Neural cell (in vitro differentiated cells): Measurements from ENCODE around the gene KCNQ1OT1. TPM values are rescaled to one million over a fixed set of nuclear protein-coding genes. Genes with fewer than 3 reads are reported as not detected.

Experiments used
- H2AFZ ChIP-seq: fragments of 200-600, 300-800 bp; sonication (generic), shearing (Covaris generic); 2 replicates; pipeline ENCODE4 v1.6.0; 2014; ENCODE audit warnings: low read depth, mild to moderate bottlenecking, antibody characterized with exemption, low read length, moderate library complexity
- H3F3A ChIP-seq: fragments of 200-600 bp; shearing (Covaris generic); 2 replicates; pipeline ENCODE4 v1.6.1; 2016; ENCODE audit warnings: mild to moderate bottlenecking, moderate library complexity, mixed read lengths, antibody characterized with exemption, low read length; ENCODE audit not compliant: insufficient read depth, poor library complexity, severe bottlenecking
- H3K27ac ChIP-seq: fragments of 200-600, 300-800 bp; sonication (generic), shearing (Covaris generic); 2 replicates; pipeline ENCODE4 v1.5.1; 2014; ENCODE audit warnings: mild to moderate bottlenecking, low read length, moderate library complexity
- H3K27me3 ChIP-seq: fragments of 300-800, 200-600 bp; sonication (generic), shearing (Covaris generic); 2 replicates; pipeline ENCODE4 v1.6.0; 2014; ENCODE audit warnings: mild to moderate bottlenecking, low read depth, low read length, moderate library complexity; ENCODE audit not compliant: insufficient read depth
- H3K36me3 ChIP-seq: fragments of 300-800, 200-600 bp; sonication (generic), shearing (Covaris generic); 2 replicates; pipeline ENCODE4 v1.5.1; 2014; ENCODE audit warnings: mild to moderate bottlenecking, antibody characterized with exemption, low read length, moderate library complexity; ENCODE audit not compliant: insufficient read depth
- H3K4me2 ChIP-seq: fragments of 300-800, 200-600 bp; sonication (generic), shearing (Covaris generic); 2 replicates; pipeline ENCODE4 v1.6.0; 2014; ENCODE audit warnings: mild to moderate bottlenecking, low read length
- H3K4me3 ChIP-seq: fragments of 300-800, 200-600 bp; sonication (generic), shearing (Covaris generic); 2 replicates; pipeline ENCODE4 v1.5.1; 2014; ENCODE audit warnings: mild to moderate bottlenecking, low read length, moderate library complexity
- H3K79me2 ChIP-seq: fragments of 200-600 bp; shearing (Covaris generic); replicated peaks from 2 replicates; pipeline ENCODE4 v1.6.0; 2014; ENCODE audit warnings: mild to moderate bottlenecking, low read length, moderate library complexity; ENCODE audit not compliant: insufficient read depth
- H3K9ac ChIP-seq: fragments of 300-800, 200-600 bp; sonication (generic), shearing (Covaris generic); 2 replicates; pipeline ENCODE4 v1.6.1; 2016; ENCODE audit warnings: mild to moderate bottlenecking, low read length, mixed read lengths
- H3K9me2 ChIP-seq: fragments of 200-600 bp; shearing (Covaris generic); 2 replicates; pipeline ENCODE4 v1.6.1; 2016; ENCODE audit warnings: mild to moderate bottlenecking, low read length, mixed read lengths; ENCODE audit not compliant: insufficient read depth
- H3K9me3 ChIP-seq: fragments of 200-600, 300-800 bp; sonication (generic), shearing (Covaris generic); 2 replicates; pipeline ENCODE4 v1.6.1; 2016; ENCODE audit warnings: mild to moderate bottlenecking, mixed run types, low read length, moderate library complexity, mixed read lengths
- H4K20me1 ChIP-seq: fragments of 200-600 bp; shearing (Covaris generic); 2 replicates; pipeline ENCODE4 v1.6.1; 2016; ENCODE audit warnings: mild to moderate bottlenecking, mixed run types; ENCODE audit not compliant: insufficient read depth
- EP300 ChIP-seq: fragments of 450-650 bp; conservative IDR thresholded peaks from 2 replicates; pipeline ENCODE4 v1.6.1; 2014; ENCODE audit warnings: antibody characterized with exemption, mild to moderate bottlenecking, moderate library complexity; ENCODE audit not compliant: poor library complexity, severe bottlenecking
- EZH2 ChIP-seq: fragments of 200-600, 300-800 bp; shearing (Covaris generic), sonication (generic); IDR thresholded peaks from 2 replicates; pipeline ENCODE4 v1.6.1; 2014; ENCODE audit warnings: antibody characterized with exemption, low read length, borderline replicate concordance, mild to moderate bottlenecking; ENCODE audit not compliant: insufficient read depth, poor library complexity, severe bottlenecking
- MXI1 ChIP-seq: fragments of 450-650 bp; conservative IDR thresholded peaks from 2 replicates; pipeline ENCODE4 v1.6.1; 2014; ENCODE audit warnings: antibody characterized with exemption, mild to moderate bottlenecking; ENCODE audit not compliant: poor library complexity, severe bottlenecking
- POLR2AphosphoS5 ChIP-seq: IDR thresholded peaks from 2 replicates; pipeline ENCODE4 v1.6.1; 2012
- RAD21 ChIP-seq: fragments of 450-650 bp; conservative IDR thresholded peaks from 2 replicates; pipeline ENCODE4 v1.6.1; 2014; ENCODE audit warnings: antibody characterized with exemption, mild to moderate bottlenecking, moderate library complexity
- REST ChIP-seq: IDR thresholded peaks from 2 replicates; pipeline ENCODE4 v1.6.1; 2012; ENCODE audit warnings: borderline replicate concordance
- SMC3 ChIP-seq: fragments of 450-650 bp; conservative IDR thresholded peaks from 2 replicates; pipeline ENCODE4 v1.6.1; 2014; ENCODE audit warnings: antibody characterized with exemption, mild to moderate bottlenecking, moderate library complexity; ENCODE audit not compliant: poor library complexity
- TAF1 ChIP-seq: IDR thresholded peaks from 2 replicates; pipeline ENCODE4 v1.6.1; 2012; ENCODE audit warnings: low read depth
- polyA plus RNA-seq: library from polyadenylated mRNA; depleted of rRNA; stranded (reverse); fragments of >200 nt; gene quantifications from 2 replicates; pipeline ENCODE4 v1.2.3, GENCODE V29; 2014
- TF ChIP-seq, protein P1 (sequence below): fragments of 450-650 bp; IDR thresholded peaks from 2 replicates; pipeline ENCODE4 v1.5.1; 2014; ENCODE audit warnings: antibody characterized with exemption, mild to moderate bottlenecking, moderate library complexity; ENCODE audit not compliant: poor library complexity, severe bottlenecking

The KCNQ1OT1 gene
- polyA plus RNA-seq, 1 donor from 2014 or later, result 0.12 TPM

DNA sequence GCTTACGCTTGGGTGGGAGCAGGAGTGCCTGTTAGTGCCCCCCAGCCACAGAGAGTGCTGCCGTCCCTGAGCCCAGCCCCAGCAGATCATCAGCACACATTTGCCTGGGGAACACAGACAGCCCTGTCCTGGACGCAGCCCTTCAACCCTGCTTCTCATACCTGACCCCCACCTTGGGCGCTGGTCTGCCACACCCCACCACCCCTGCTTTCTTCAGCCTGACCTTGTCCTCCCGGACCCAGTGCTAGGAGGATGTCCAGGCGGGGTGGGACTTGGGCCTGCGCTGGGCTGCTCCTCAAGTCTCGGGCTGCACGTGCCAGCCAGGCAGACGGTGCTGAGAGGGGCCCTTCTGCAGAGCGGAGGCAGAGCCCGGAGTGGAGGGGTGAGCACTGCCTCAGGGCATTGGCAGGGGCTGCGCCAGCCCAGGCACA is 119.2 kb downstream of the KCNQ1OT1 start:
- H3K4me2 ChIP-seq, result no peak overlapping the region
- H3K79me2 ChIP-seq, result no peaks in the 10 kb centered on the region
- H3K36me3 ChIP-seq, result no peaks in the 10 kb centered on the region
- H4K20me1 ChIP-seq, result no peaks in the 10 kb centered on the region
- no peaks in the 10 kb centered on the region for H3K27me3 ChIP-seq
- H3K27ac ChIP-seq, result no peak overlapping the region
- no peaks in the 10 kb centered on the region for H3K9me2 ChIP-seq
- H3F3A ChIP-seq, result no peaks in the 10 kb centered on the region
- H3K4me3 ChIP-seq, result no peak overlapping the region
- H3K9ac ChIP-seq, result no peak overlapping the region
- no peaks in the 10 kb centered on the region for H3K9me3 ChIP-seq
- no peak for TF ChIP-seq RAD21
- H2AFZ ChIP-seq, result no peak overlapping the region

GRCh38 chr11:2580061-2580421 is 119.8 kb downstream of the KCNQ1OT1 start:
- no peaks in the 10 kb centered on the region for H3K36me3 ChIP-seq
- no peak for TF ChIP-seq MXI1
- TF ChIP-seq EP300, result no peak
- no peak for TF ChIP-seq SMC3
- TF ChIP-seq POLR2AphosphoS5, result no peak
- TF ChIP-seq EZH2, result no peak
- no peak for TF ChIP-seq RAD21
- TF ChIP-seq, protein P1, sequence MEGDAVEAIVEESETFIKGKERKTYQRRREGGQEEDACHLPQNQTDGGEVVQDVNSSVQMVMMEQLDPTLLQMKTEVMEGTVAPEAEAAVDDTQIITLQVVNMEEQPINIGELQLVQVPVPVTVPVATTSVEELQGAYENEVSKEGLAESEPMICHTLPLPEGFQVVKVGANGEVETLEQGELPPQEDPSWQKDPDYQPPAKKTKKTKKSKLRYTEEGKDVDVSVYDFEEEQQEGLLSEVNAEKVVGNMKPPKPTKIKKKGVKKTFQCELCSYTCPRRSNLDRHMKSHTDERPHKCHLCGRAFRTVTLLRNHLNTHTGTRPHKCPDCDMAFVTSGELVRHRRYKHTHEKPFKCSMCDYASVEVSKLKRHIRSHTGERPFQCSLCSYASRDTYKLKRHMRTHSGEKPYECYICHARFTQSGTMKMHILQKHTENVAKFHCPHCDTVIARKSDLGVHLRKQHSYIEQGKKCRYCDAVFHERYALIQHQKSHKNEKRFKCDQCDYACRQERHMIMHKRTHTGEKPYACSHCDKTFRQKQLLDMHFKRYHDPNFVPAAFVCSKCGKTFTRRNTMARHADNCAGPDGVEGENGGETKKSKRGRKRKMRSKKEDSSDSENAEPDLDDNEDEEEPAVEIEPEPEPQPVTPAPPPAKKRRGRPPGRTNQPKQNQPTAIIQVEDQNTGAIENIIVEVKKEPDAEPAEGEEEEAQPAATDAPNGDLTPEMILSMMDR, result no peak
- no peak for TF ChIP-seq TAF1
- TF ChIP-seq REST, result no peak
- no peaks in the 10 kb centered on the region for H3K27me3 ChIP-seq
- no peak overlapping the region for H3K9ac ChIP-seq
- H3K79me2 ChIP-seq, result no peaks in the 10 kb centered on the region
- H3K9me3 ChIP-seq, result no peaks in the 10 kb centered on the region
- no peak overlapping the region for H3K4me3 ChIP-seq
- no peaks in the 10 kb centered on the region for H4K20me1 ChIP-seq
- H2AFZ ChIP-seq, result no peak overlapping the region
- no peaks in the 10 kb centered on the region for H3F3A ChIP-seq
- no peak overlapping the region for H3K4me2 ChIP-seq
- H3K9me2 ChIP-seq, result no peaks in the 10 kb centered on the region
- H3K27ac ChIP-seq, result no peak overlapping the region
